ENCODE measurements around the gene COA5. TPM values are rescaled to one million over a fixed set of nuclear protein-coding genes. Genes with fewer than 3 reads are reported as not detected.

The COA5 gene
- total RNA-seq, 1 donor from 2014 or later, result 110 TPM

DNA sequence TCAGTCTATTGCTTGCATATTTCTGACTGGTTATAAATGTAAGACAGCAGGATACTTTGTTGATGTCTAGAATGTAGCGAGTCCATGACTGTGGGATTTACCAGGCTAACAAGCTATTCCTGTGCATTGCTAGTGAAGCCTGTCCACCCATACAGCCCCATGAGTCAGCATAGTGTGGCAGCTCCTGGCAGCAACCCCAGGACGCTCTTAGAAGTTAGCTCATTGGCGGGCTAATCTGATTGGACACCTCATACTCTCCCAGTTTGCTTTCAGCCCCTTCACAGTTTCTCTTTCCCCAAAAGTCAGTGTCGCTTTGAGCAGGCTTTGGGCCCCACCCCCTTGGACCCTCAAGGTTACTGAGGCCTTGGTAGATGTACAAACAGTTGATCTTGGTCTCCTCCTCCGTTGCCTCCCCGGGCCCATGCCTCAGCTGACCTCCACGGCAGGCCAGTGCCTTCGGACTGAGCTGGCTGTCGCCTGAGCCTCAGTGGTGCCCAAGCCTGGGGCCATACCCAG is 48.0 kb downstream of the COA5 start:
- no peak overlapping the region for H3K9ac ChIP-seq
- Mint-ChIP-seq H3K36me3 (peaks cover 10% of the 10 kb centered on the region), H3K4me1 (no peaks in the 10 kb centered on the region), H3K4me3 (no peak overlapping the region), H3K27ac (no peak overlapping the region), H3K9me3 (no peaks in the 10 kb centered on the region), H3K27me3 (ENCODE audit: insufficient read depth, low read depth) (peaks cover 2% of the 10 kb centered on the region)
- no peak overlapping the region for H3K4me2 ChIP-seq
- H4K20me1 ChIP-seq (ENCODE audit: low read depth), result no peaks in the 10 kb centered on the region
- DNase-seq (ENCODE audit: low spot score), result no peak
- no peak overlapping the region for H2AFZ ChIP-seq (replicated peaks)
- H3K9me3 ChIP-seq (ENCODE audit: low read depth), result no peaks in the 10 kb centered on the region
- H3K4me3 ChIP-seq, result no peak overlapping the region
- no peaks in the 10 kb centered on the region for H3K36me3 ChIP-seq
- H3K79me2 ChIP-seq (ENCODE audit: low read depth), result no peaks in the 10 kb centered on the region
- no peak overlapping the region for H3K27ac ChIP-seq
- no peaks in the 10 kb centered on the region for H3K4me1 ChIP-seq
- TF ChIP-seq EZH2 (IDR thresholded peaks at IDR 0.05) (no peak), EZH2phosphoT487 (IDR thresholded peaks at IDR 0.05) (no peak)
- TF ChIP-seq, protein P1, sequence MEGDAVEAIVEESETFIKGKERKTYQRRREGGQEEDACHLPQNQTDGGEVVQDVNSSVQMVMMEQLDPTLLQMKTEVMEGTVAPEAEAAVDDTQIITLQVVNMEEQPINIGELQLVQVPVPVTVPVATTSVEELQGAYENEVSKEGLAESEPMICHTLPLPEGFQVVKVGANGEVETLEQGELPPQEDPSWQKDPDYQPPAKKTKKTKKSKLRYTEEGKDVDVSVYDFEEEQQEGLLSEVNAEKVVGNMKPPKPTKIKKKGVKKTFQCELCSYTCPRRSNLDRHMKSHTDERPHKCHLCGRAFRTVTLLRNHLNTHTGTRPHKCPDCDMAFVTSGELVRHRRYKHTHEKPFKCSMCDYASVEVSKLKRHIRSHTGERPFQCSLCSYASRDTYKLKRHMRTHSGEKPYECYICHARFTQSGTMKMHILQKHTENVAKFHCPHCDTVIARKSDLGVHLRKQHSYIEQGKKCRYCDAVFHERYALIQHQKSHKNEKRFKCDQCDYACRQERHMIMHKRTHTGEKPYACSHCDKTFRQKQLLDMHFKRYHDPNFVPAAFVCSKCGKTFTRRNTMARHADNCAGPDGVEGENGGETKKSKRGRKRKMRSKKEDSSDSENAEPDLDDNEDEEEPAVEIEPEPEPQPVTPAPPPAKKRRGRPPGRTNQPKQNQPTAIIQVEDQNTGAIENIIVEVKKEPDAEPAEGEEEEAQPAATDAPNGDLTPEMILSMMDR (IDR thresholded peaks at IDR 0.05), result no peak
- H3K27me3 ChIP-seq, result no peaks in the 10 kb centered on the region
- no peaks in the 10 kb centered on the region for H3F3A ChIP-seq (ENCODE audit: low read depth)

DNA sequence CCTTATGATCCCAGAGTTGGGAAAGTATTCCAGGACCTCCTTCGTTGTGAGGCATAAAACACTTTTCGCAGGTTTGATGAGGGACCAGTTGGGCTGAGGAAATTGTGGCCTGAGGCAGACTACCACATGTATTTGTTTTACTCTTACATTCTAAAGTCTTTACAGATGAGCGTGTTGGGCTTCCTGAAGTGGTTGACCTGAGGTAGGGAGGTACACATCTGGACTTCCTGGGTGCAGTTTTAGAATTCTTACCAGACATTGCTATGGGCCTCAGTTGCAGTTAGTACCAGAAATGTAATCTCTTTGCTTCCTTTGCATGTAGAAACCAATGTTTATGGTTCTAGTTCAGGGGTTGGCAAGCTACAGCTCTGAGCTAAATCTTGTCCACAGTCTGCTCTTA is 48.7 kb downstream of the COA5 start:
- Histone ChIP-seq H3K4me1 (no peaks in the 10 kb centered on the region), H3K27ac (no peak overlapping the region), H3K4me3 (no peak overlapping the region), H3K79me2 (ENCODE audit: low read depth) (no peaks in the 10 kb centered on the region), H3K27me3 (no peaks in the 10 kb centered on the region), H3K9ac (no peak overlapping the region), H2AFZ (replicated peaks) (no peak overlapping the region), H3F3A (ENCODE audit: low read depth) (no peaks in the 10 kb centered on the region), H3K9me3 (ENCODE audit: low read depth) (no peaks in the 10 kb centered on the region), H3K4me2 (no peak overlapping the region), H3K36me3 (no peaks in the 10 kb centered on the region), H4K20me1 (ENCODE audit: low read depth) (no peaks in the 10 kb centered on the region)
- TF ChIP-seq EZH2phosphoT487 (IDR thresholded peaks at IDR 0.05) (no peak), EZH2 (IDR thresholded peaks at IDR 0.05) (no peak)
- TF ChIP-seq, protein P1 (IDR thresholded peaks at IDR 0.05), result no peak
- no peaks in the 10 kb centered on the region for H3K9me3 Mint-ChIP-seq
- H3K36me3 Mint-ChIP-seq, result peaks cover 15% of the 10 kb centered on the region
- DNase-seq (ENCODE audit: low spot score), result no peak
- H3K27ac Mint-ChIP-seq, result peak overlapping the region; percentile 7
- H3K4me3 Mint-ChIP-seq, result no peak overlapping the region
- H3K27me3 Mint-ChIP-seq (ENCODE audit: insufficient read depth, low read depth), result peaks cover 2% of the 10 kb centered on the region
- no peaks in the 10 kb centered on the region for H3K4me1 Mint-ChIP-seq

DNA sequence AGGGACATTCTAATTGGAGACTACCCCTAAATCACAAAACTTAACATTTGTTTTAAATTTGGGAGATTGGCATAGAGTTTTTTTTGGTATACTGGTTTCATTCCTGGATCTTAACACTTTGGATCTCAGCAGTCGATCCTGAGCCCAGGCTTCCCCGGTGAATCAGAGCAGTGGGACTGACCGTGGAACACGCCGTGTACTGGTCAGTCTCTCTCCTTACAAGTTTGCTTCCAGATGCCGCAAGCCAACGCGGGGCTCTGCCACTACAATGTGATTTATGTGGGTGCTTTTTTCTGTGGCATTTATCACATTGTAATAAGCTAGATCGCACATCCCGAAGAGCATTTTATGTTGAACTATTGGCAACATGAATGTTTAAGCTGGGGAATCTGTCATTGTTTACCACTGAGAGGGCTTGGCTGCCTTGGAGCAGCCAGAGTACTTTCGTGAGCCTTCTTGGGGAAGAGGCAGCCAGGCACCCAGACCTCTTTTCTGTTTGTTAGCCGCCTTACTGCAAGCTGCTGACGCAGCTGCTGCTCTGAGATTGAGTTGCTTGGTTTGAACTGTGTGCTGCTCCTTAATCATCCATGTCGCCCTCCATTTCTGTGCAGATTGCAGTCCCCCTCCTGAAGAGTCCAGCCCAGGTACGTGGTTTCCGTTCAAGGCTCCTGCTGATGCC is 49.3 kb downstream of the COA5 start:
- H4K20me1 ChIP-seq (ENCODE audit: low read depth), result no peaks in the 10 kb centered on the region
- TF ChIP-seq EZH2phosphoT487 (IDR thresholded peaks at IDR 0.05), result no peak
- no peak for TF ChIP-seq EZH2 (IDR thresholded peaks at IDR 0.05)
- TF ChIP-seq, protein P1 (IDR thresholded peaks at IDR 0.05), result no peak
- DNase-seq (ENCODE audit: low spot score), result no peak
- no peaks in the 10 kb centered on the region for H3K79me2 ChIP-seq (ENCODE audit: low read depth)
- Mint-ChIP-seq H3K27me3 (ENCODE audit: insufficient read depth, low read depth) (peaks cover 2% of the 10 kb centered on the region), H3K4me1 (no peaks in the 10 kb centered on the region), H3K9me3 (no peaks in the 10 kb centered on the region), H3K36me3 (peaks cover 15% of the 10 kb centered on the region), H3K27ac (peak overlapping the region; percentile 7), H3K4me3 (no peak overlapping the region)
- no peaks in the 10 kb centered on the region for H3K4me1 ChIP-seq
- H2AFZ ChIP-seq (replicated peaks), result no peak overlapping the region
- H3F3A ChIP-seq (ENCODE audit: low read depth), result no peaks in the 10 kb centered on the region
- no peaks in the 10 kb centered on the region for H3K9me3 ChIP-seq (ENCODE audit: low read depth)
- no peaks in the 10 kb centered on the region for H3K36me3 ChIP-seq
- H3K27me3 ChIP-seq, result no peaks in the 10 kb centered on the region
- H3K4me3 ChIP-seq, result no peak overlapping the region
- no peak overlapping the region for H3K4me2 ChIP-seq
- H3K27ac ChIP-seq, result no peak overlapping the region
- no peak overlapping the region for H3K9ac ChIP-seq

Measured in neural progenitor cell (in vitro differentiated cells).